GM12878 (cell line): ENCODE results near the gene PRKN.

ENCODE experiments used
- CREB1 ChIP-seq: IDR thresholded peaks from 2 replicates; pipeline ENCODE4 v1.6.1; 2012; ENCODE audit warnings: low read depth, mild to moderate bottlenecking, inconsistent platforms
- EP300 ChIP-seq, 2 experiments: fragments of 150-350 bp in 1 of 2; IDR thresholded peaks; 2 replicates each; pipeline ENCODE4 v1.6.1; 2011 to 2012; ENCODE audit warnings: low read depth in 2 of 2, low read length in 2 of 2, borderline replicate concordance in 1 of 2, improper control_type of control experiment in 1 of 2, inconsistent platforms in 1 of 2; ENCODE audit not compliant: control insufficient read depth in 1 of 2
- EZH2 ChIP-seq: IDR thresholded peaks from 2 replicates; pipeline ENCODE4 v1.6.1; 2012; ENCODE audit warnings: low read depth, mild to moderate bottlenecking, control low read depth, inconsistent platforms, low read length, borderline replicate concordance; ENCODE audit not compliant: control insufficient read depth
- PML ChIP-seq: IDR thresholded peaks from 2 replicates; pipeline ENCODE4 v1.6.1; 2012; ENCODE audit warnings: low read length, inconsistent platforms
- POLR2AphosphoS2 ChIP-seq: IDR thresholded peaks from 2 replicates; pipeline ENCODE4 v1.6.1; 2011; ENCODE audit warnings: low read depth, mild to moderate bottlenecking, low read length, improper control_type of control experiment, moderate library complexity
- SIN3A ChIP-seq: IDR thresholded peaks from 2 replicates; pipeline ENCODE4 v1.6.1; 2012; ENCODE audit warnings: low read depth, low read length, improper control_type of control experiment
- SMC3 ChIP-seq: IDR thresholded peaks from 2 replicates; pipeline ENCODE4 v1.6.1; 2011; ENCODE audit warnings: low read length, improper control_type of control experiment, borderline replicate concordance
- TAF1 ChIP-seq: IDR thresholded peaks from 2 replicates; pipeline ENCODE4 v1.6.1; 2011; ENCODE audit warnings: mild to moderate bottlenecking, low read depth, low read length, borderline replicate concordance
- TCF3 ChIP-seq: IDR thresholded peaks from 2 replicates; pipeline ENCODE4 v1.6.1; 2012; ENCODE audit warnings: low read depth, mild to moderate bottlenecking, low read length, borderline replicate concordance; ENCODE audit not compliant: insufficient read depth
- TF ChIP-seq, protein P1 (sequence below), 3 experiments: IDR thresholded peaks in 2 of 3; conservative IDR thresholded peaks in 1 of 3; 2 replicates each; pipeline ENCODE4 v1.5.1; 2011; ENCODE audit warnings: low read depth in 3 of 3, low read length in 3 of 3, mild to moderate bottlenecking in 3 of 3, control low read depth in 2 of 3, moderate library complexity in 2 of 3, inconsistent platforms in 1 of 3, mixed read lengths in 1 of 3; ENCODE audit not compliant: control insufficient read depth in 2 of 3, insufficient read depth in 1 of 3; ENCODE audit errors: extremely low read depth in 1 of 3
- TF ChIP-seq, protein P2 (sequence below): fragments of 450-650 bp; IDR thresholded peaks from 2 replicates; pipeline ENCODE4 v1.6.1; 2017; ENCODE audit warnings: antibody characterized with exemption, mild to moderate bottlenecking, moderate library complexity
- TF ChIP-seq, protein P3 (sequence below): IDR thresholded peaks from 2 replicates; pipeline ENCODE4 v1.6.1; 2012; ENCODE audit warnings: mild to moderate bottlenecking, low read depth, low read length
- TF ChIP-seq, protein P4 (sequence below): IDR thresholded peaks from 2 replicates; pipeline ENCODE4 v1.6.1; 2011; ENCODE audit warnings: low read depth, mild to moderate bottlenecking, low read length, moderate library complexity, borderline replicate concordance; ENCODE audit errors: extremely low read depth

- TF ChIP-seq, protein P1, sequence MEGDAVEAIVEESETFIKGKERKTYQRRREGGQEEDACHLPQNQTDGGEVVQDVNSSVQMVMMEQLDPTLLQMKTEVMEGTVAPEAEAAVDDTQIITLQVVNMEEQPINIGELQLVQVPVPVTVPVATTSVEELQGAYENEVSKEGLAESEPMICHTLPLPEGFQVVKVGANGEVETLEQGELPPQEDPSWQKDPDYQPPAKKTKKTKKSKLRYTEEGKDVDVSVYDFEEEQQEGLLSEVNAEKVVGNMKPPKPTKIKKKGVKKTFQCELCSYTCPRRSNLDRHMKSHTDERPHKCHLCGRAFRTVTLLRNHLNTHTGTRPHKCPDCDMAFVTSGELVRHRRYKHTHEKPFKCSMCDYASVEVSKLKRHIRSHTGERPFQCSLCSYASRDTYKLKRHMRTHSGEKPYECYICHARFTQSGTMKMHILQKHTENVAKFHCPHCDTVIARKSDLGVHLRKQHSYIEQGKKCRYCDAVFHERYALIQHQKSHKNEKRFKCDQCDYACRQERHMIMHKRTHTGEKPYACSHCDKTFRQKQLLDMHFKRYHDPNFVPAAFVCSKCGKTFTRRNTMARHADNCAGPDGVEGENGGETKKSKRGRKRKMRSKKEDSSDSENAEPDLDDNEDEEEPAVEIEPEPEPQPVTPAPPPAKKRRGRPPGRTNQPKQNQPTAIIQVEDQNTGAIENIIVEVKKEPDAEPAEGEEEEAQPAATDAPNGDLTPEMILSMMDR (IDR thresholded peaks at IDR 0.05 in 2 of 3, conservative IDR thresholded peaks at IDR 0.05 in 1 of 3; ENCODE audit: control insufficient read depth in 2 of 3, extremely low read depth in 1 of 3, insufficient read depth in 1 of 3, low read depth in 3 of 3, low read length in 3 of 3) = no peak
- TF ChIP-seq, protein P2, sequence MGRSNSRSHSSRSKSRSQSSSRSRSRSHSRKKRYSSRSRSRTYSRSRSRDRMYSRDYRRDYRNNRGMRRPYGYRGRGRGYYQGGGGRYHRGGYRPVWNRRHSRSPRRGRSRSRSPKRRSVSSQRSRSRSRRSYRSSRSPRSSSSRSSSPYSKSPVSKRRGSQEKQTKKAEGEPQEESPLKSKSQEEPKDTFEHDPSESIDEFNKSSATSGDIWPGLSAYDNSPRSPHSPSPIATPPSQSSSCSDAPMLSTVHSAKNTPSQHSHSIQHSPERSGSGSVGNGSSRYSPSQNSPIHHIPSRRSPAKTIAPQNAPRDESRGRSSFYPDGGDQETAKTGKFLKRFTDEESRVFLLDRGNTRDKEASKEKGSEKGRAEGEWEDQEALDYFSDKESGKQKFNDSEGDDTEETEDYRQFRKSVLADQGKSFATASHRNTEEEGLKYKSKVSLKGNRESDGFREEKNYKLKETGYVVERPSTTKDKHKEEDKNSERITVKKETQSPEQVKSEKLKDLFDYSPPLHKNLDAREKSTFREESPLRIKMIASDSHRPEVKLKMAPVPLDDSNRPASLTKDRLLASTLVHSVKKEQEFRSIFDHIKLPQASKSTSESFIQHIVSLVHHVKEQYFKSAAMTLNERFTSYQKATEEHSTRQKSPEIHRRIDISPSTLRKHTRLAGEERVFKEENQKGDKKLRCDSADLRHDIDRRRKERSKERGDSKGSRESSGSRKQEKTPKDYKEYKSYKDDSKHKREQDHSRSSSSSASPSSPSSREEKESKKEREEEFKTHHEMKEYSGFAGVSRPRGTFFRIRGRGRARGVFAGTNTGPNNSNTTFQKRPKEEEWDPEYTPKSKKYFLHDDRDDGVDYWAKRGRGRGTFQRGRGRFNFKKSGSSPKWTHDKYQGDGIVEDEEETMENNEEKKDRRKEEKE = no peak
- no peak for TF ChIP-seq SIN3A
- no peak for TF ChIP-seq EZH2
- TF ChIP-seq TAF1 = no peak
- TF ChIP-seq, protein P3, sequence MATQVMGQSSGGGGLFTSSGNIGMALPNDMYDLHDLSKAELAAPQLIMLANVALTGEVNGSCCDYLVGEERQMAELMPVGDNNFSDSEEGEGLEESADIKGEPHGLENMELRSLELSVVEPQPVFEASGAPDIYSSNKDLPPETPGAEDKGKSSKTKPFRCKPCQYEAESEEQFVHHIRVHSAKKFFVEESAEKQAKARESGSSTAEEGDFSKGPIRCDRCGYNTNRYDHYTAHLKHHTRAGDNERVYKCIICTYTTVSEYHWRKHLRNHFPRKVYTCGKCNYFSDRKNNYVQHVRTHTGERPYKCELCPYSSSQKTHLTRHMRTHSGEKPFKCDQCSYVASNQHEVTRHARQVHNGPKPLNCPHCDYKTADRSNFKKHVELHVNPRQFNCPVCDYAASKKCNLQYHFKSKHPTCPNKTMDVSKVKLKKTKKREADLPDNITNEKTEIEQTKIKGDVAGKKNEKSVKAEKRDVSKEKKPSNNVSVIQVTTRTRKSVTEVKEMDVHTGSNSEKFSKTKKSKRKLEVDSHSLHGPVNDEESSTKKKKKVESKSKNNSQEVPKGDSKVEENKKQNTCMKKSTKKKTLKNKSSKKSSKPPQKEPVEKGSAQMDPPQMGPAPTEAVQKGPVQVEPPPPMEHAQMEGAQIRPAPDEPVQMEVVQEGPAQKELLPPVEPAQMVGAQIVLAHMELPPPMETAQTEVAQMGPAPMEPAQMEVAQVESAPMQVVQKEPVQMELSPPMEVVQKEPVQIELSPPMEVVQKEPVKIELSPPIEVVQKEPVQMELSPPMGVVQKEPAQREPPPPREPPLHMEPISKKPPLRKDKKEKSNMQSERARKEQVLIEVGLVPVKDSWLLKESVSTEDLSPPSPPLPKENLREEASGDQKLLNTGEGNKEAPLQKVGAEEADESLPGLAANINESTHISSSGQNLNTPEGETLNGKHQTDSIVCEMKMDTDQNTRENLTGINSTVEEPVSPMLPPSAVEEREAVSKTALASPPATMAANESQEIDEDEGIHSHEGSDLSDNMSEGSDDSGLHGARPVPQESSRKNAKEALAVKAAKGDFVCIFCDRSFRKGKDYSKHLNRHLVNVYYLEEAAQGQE = no peak
- TF ChIP-seq, protein P4, sequence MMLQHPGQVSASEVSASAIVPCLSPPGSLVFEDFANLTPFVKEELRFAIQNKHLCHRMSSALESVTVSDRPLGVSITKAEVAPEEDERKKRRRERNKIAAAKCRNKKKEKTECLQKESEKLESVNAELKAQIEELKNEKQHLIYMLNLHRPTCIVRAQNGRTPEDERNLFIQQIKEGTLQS = no peak
- no peak for TF ChIP-seq SMC3
- TF ChIP-seq POLR2AphosphoS2 = no peak
- no peak for TF ChIP-seq PML
- no peak for TF ChIP-seq CREB1
- no peak for TF ChIP-seq EP300 (IDR thresholded peaks at IDR 0.05; ENCODE audit: borderline replicate concordance in 1 of 2, control insufficient read depth in 1 of 2, low read depth in 2 of 2, low read length in 2 of 2)
- no peak for TF ChIP-seq TCF3
Observed at GRCh38 chr6:162688751-162689345, 38.7 kb downstream of the PRKN start.
